Skeletal muscle satellite cell (primary cell): ENCODE results near the gene RAD50. TPM values are rescaled to one million over a fixed set of nuclear protein-coding genes. Genes with fewer than 3 reads are reported as not detected.
"Not testable (repeated sequence)": the region's sequence is repeated elsewhere in the genome, so short reads cannot be mapped to it uniquely, and the experiment has no call there.

Experiments
- H3K27me3 ChIP-seq: 2 replicates; pipeline ENCODE4 v1.7.0; 2013; ENCODE audit warnings: low read length; ENCODE audit not compliant: control insufficient read depth, insufficient read depth
- H3K36me3 ChIP-seq: 2 replicates; pipeline ENCODE4 v1.7.0; 2013; ENCODE audit warnings: mild to moderate bottlenecking, control low read depth, low read length; ENCODE audit not compliant: insufficient read depth
- H3K4me1 ChIP-seq: 2 replicates; pipeline ENCODE4 v1.7.0; 2013; ENCODE audit warnings: low read length; ENCODE audit not compliant: control insufficient read depth, insufficient read depth
- H3K4me2 ChIP-seq: 2 replicates; pipeline ENCODE4 v1.7.0; 2013; ENCODE audit warnings: mild to moderate bottlenecking, low read length
- H3K4me3 ChIP-seq: 2 replicates; pipeline ENCODE4 v1.7.0; 2013; ENCODE audit warnings: low read length
- H3K9ac ChIP-seq: 2 replicates; pipeline ENCODE4 v1.7.0; 2013; ENCODE audit warnings: mild to moderate bottlenecking, low read depth, low read length, moderate library complexity
- H3K9me3 ChIP-seq: replicated peaks from 2 replicates; pipeline ENCODE4 v1.7.0; 2013; ENCODE audit warnings: mild to moderate bottlenecking, control low read depth, low read length
- total RNA-seq: library from RNA; depleted of rRNA; stranded (reverse); fragments of >200 nt; gene quantifications from 2 replicates; pipeline ENCODE4 v1.2.3, GENCODE V29; 2012; rRNA removed

Gene RAD50
- 23.8 and 27.6 TPM in 2 replicates for total RNA-seq

- peak within 1 kb of the TSS; percentile 90 for H3K4me3 ChIP-seq
- H3K4me1 ChIP-seq = peaks cover 16% of the 10 kb centered on the region
- H3K9ac ChIP-seq = peak within 1 kb of the TSS; percentile 93
- peak within 1 kb of the TSS; percentile 98 for H3K4me2 ChIP-seq
- H3K36me3 ChIP-seq = peaks cover 11% of the 10 kb centered on the region
- no peaks in the 10 kb centered on the region for H3K9me3 ChIP-seq
- H3K27me3 ChIP-seq = no peaks in the 10 kb centered on the region
These were observed at the start of gene RAD50 for GRCh38 chr5:132556763-132557477. TSS of gene RAD50 (plus strand) at chr5:132556977. CDS start at chr5:132557325, 348 bp downstream.

DNA sequence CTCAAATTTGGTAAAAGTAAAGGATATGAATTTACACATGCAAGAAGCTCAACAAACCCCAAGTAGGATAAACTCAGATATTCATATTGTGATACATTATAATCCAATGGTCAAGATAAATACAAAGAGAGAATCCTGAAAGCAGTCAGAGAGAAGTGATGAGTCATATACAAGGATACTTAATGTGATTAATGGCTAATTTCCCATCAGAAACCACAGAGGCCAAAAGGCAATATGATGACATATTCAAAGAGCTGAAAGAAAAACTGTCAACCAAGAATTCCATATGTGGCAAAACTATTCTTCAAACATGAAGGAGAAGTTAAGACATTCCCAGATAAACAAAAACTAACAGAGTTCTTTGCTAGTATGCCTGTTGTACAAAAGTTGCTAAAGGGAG lies 46.7 kb upstream of the RAD50 start:
- Histone ChIP-seq H3K9ac (no peak overlapping the region), H3K27me3 (no peaks in the 10 kb centered on the region), H3K4me2 (no peak overlapping the region), H3K4me1 (peaks cover 4% of the 10 kb centered on the region), H3K9me3 (no peaks in the 10 kb centered on the region), H3K36me3 (no peaks in the 10 kb centered on the region), H3K4me3 (no peak overlapping the region)

DNA sequence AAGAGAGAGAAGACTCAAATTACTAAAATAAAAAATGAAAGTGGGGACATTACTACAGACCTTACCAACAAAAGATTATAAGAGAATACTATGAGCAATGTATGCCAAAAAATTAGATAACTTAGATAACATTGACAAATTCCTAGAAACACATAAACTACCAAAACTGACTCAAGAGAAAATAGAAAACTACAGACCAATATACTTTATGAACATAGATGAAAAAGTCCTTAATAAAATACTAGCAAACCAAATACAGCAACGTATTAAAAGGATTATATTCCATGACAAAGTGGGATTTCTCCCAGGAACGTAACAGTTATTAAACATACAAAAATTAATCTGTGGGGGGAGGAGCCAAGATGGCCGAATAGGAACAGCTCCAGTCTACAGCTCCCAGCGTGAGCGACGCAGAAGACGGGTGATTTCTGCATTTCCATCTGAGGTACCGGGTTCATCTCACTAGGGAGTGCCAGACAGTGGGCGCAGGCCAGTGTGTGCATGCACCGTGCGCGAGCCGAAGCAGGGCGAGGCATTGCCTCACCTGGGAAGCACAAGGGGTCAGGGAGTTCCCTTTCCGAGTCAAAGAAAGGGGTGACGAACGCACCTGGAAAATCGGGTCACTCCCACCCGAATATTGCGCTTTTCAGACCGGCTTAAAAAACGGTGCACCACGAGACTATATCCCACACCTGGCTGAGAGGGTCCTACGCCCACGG lies 43.0 kb upstream of the RAD50 start:
- H3K9me3 ChIP-seq, H3K4me1 ChIP-seq, H3K4me3 ChIP-seq, H3K27me3 ChIP-seq, H3K9ac ChIP-seq, H3K4me2 ChIP-seq, H3K36me3 ChIP-seq: not testable (repeated sequence)

DNA sequence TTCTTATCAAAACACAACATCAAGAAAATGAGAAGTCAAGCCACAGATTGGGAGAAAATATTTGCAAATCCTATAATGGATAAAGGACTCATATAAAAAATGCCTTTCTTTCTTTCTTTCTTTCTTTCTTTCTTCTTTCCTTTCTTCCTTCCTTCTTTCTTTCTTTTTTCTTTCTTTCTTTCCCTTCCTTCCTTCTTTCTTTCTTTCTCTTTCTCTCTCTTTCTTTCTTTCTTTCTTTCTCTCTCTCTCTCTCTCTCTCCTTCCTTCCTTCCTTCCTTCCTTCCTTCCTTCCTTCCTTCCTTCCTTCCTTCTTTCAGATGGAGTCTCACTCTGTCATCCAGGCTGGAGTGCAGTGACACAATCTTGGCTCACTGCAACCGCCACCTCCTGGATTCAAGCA lies 34.7 kb upstream of the RAD50 start:
- not testable (repeated sequence) for H3K9ac ChIP-seq, H3K4me3 ChIP-seq, H3K4me1 ChIP-seq, H3K9me3 ChIP-seq, H3K36me3 ChIP-seq, H3K4me2 ChIP-seq
- H3K27me3 ChIP-seq = peaks cover 21% of the 10 kb centered on the region

- not testable (repeated sequence) for H3K36me3 ChIP-seq, H3K4me3 ChIP-seq, H3K4me2 ChIP-seq, H3K9ac ChIP-seq, H3K4me1 ChIP-seq, H3K9me3 ChIP-seq
- H3K27me3 ChIP-seq = peaks cover 35% of the 10 kb centered on the region
These were observed 31.9 kb upstream of the RAD50 start for GRCh38 chr5:132524877-132525276.

- no peak overlapping the region for H3K4me3 ChIP-seq
- no peaks in the 10 kb centered on the region for H3K4me1 ChIP-seq
- peaks cover 32% of the 10 kb centered on the region for H3K27me3 ChIP-seq
- H3K9me3 ChIP-seq = no peaks in the 10 kb centered on the region
- H3K36me3 ChIP-seq = no peaks in the 10 kb centered on the region
- H3K9ac ChIP-seq = no peak overlapping the region
- no peak overlapping the region for H3K4me2 ChIP-seq
These were observed 31.5 kb upstream of the RAD50 start for GRCh38 chr5:132525299-132525724.

DNA sequence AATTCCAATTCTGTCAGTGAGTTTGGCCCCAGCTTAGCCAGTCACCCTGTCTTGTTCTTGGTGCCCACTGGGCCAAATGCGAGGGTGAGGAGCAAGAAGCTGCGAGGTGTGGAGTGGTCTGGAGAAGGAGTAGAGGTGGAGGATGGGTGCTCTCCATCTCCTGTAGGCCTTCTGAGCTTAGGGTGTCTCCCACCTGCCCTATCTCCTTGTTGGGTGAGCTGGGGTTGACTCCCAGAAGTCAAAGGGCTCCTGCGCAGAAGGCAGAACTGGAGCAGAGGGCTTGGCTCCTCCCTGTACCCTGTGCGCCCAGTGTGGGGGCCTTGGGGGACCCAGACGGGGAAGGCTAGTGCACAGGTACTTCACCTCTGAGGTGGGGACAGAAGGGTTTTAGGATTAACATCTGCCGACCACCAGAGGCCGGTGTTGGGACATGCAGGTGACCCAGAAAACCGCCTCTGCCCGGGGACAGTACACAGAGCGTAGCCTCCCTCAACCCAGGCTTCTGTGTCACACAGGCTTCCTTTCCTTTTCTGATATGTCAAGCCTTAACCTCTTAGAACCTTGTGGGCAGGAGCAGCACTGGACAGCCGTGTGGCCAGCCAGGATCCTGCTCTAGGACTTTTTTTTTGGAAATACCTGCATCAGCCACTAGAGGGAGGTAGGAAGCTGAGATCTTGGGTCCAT lies 30.3 kb upstream of the RAD50 start:
- no peaks in the 10 kb centered on the region for H3K4me1 ChIP-seq

GRCh38 chr5:132526974-132527564 lies 29.7 kb upstream of the RAD50 start:
- Histone ChIP-seq H3K4me3 (no peak overlapping the region), H3K4me1 (no peaks in the 10 kb centered on the region), H3K27me3 (peaks cover 41% of the 10 kb centered on the region), H3K36me3 (no peaks in the 10 kb centered on the region), H3K9ac (no peak overlapping the region), H3K9me3 (no peaks in the 10 kb centered on the region), H3K4me2 (no peak overlapping the region)

More for the DNA sequence above, 30.3 kb upstream of the RAD50 start:
- peaks cover 35% of the 10 kb centered on the region for H3K27me3 ChIP-seq
- no peaks in the 10 kb centered on the region for H3K9me3 ChIP-seq
- no peak overlapping the region for H3K9ac ChIP-seq
- peak overlapping the region; percentile 63 for H3K4me2 ChIP-seq
- no peak overlapping the region for H3K4me3 ChIP-seq
- no peaks in the 10 kb centered on the region for H3K36me3 ChIP-seq

DNA sequence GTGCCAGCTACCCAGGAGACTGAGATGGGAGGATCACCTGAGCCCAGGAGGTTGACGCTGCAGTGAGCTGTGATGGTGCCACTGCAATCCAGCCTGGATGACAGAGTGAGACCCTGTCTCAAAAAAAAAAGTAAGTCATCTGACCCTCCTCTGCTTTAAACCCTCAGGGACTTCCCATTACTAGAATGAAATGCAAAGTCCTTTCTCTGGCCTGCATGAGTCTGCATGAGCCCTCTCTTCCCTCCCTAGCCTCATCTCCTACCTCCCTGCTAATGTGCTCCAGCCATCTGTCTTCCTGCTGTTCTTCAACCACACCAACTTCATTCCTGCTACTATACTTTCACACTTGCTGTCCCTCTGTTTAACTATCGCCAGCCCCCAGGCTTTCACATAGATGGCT lies 28.8 kb upstream of the RAD50 start:
- H3K9ac ChIP-seq = no peak overlapping the region
- no peaks in the 10 kb centered on the region for H3K9me3 ChIP-seq
- no peak overlapping the region for H3K4me2 ChIP-seq
- H3K36me3 ChIP-seq = no peaks in the 10 kb centered on the region
- H3K27me3 ChIP-seq = peaks cover 50% of the 10 kb centered on the region
- no peaks in the 10 kb centered on the region for H3K4me1 ChIP-seq
- H3K4me3 ChIP-seq = no peak overlapping the region

DNA sequence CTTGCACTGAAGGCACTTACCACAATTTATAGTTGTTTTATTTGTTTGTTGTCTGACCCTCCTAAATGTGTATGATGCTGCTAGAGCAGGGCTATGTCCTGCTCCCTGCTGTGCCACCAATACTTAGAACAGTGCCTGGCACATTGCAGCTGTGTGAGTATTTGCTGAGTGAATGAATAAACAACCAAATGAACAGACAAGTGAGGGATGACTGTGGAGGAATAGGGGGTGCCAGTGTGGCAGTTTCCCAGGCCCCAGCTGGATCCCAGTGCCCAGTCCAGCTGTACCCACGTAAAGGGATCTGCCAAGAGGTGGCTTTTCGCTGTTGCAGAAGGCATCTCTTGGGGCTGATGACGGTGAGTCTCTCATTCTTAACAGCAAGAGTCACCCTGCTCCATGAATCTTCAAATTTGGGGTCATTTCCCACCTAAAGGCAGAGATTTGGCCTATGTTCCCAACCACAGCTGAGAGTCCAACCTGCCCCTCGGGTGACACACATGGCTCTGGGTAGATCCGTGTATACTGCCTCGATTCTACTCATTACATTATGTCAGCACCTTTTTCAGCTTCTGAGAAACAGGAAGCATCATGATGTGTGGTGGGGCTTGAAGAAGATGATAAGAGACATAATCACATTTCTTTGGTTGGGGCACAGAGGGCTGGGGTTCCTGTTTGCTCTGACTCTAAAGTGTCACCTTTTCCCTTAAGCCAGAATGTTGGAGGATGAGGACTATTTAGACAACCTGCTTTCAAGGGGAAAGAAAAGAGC lies 27.7 kb upstream of the RAD50 start:
- Histone ChIP-seq H3K36me3 (no peaks in the 10 kb centered on the region), H3K9me3 (no peaks in the 10 kb centered on the region), H3K4me2 (no peak overlapping the region), H3K4me1 (no peaks in the 10 kb centered on the region), H3K27me3 (peaks cover 55% of the 10 kb centered on the region), H3K9ac (no peak overlapping the region), H3K4me3 (no peak overlapping the region)

- Histone ChIP-seq H3K27me3 (peaks cover 56% of the 10 kb centered on the region), H3K4me1 (no peaks in the 10 kb centered on the region), H3K9ac (no peak overlapping the region), H3K9me3 (no peaks in the 10 kb centered on the region), H3K4me2 (no peak overlapping the region), H3K36me3 (no peaks in the 10 kb centered on the region), H3K4me3 (no peak overlapping the region)
These were observed 25.8 kb upstream of the RAD50 start for GRCh38 chr5:132530946-132531345.
